Vagina (tissue), 2 donors: ENCODE measurements around the gene PRKAG2.

Source experiments
- CTCF ChIP-seq, 3 experiments: fragments of 450-650 bp in 2 of 3; fragments of 200-600 bp in 1 of 3; sonication (generic) in 1 of 3; IDR thresholded peaks; one replicate each; pipeline ENCODE4 v1.5.1; 2017 to 2019; ENCODE audit warnings: antibody characterized with exemption in 3 of 3, mild to moderate bottlenecking in 2 of 3, moderate library complexity in 2 of 3
- POLR2A ChIP-seq, 2 donors: fragments of 450-650 bp; IDR thresholded peaks; one replicate each; pipeline ENCODE4 v1.6.1; 2017; ENCODE audit warnings: antibody characterized with exemption in 2 of 2, mild to moderate bottlenecking in 2 of 2, moderate library complexity in 2 of 2

GRCh38 chr7:151722533-151722932 lies 154.4 kb downstream of the PRKAG2 start:
- no peak for TF ChIP-seq POLR2A (IDR thresholded peaks at IDR 0.05)
- no peak for TF ChIP-seq CTCF (IDR thresholded peaks at IDR 0.05)
